Kidney (tissue), 14 donors: ENCODE measurements around the gene SCLY. TPM values are rescaled to one million over a fixed set of nuclear protein-coding genes. Genes with fewer than 3 reads are reported as not detected.

Source experiments
- DNase-seq, 5 donors: peaks; one replicate each; pipeline ENCODE4 v3.0.0-alpha.2; 2013 to 2020
- FAIRE-seq: peaks from 2 replicates; lab custom pipeline; 2012; peaks lifted over from hg19 to GRCh38; lab: Jason Lieb, UNC
- H3K27ac ChIP-seq, 2 donors: one replicate each; pipeline ENCODE4 v1.7.0; 2013; ENCODE audit warnings: low read depth in 2 of 2, low read length in 2 of 2, inconsistent platforms in 1 of 2
- H3K27me3 ChIP-seq: one replicate; pipeline ENCODE4 v1.7.1; 2013; ENCODE audit warnings: low read length, inconsistent platforms; ENCODE audit not compliant: control insufficient read depth, insufficient read depth
- H3K36me3 ChIP-seq, 3 donors: one replicate each; pipeline versions ENCODE4 v1.7.0 to v1.7.1; 2013; ENCODE audit warnings: low read length in 3 of 3, control low read depth in 1 of 3, inconsistent platforms in 1 of 3; ENCODE audit not compliant: insufficient read depth in 3 of 3, control insufficient read depth in 2 of 3
- H3K4me1 ChIP-seq, 3 donors: one replicate each; pipeline versions ENCODE4 v1.7.0 to v1.7.1; 2013; ENCODE audit warnings: low read length in 3 of 3, inconsistent platforms in 1 of 3, low read depth in 1 of 3; ENCODE audit not compliant: control insufficient read depth in 2 of 3, insufficient read depth in 2 of 3
- H3K4me3 ChIP-seq, 3 donors: one replicate each; pipeline versions ENCODE4 v1.7.0 to v1.8.1; 2013; ENCODE audit warnings: low read length in 3 of 3, control low read depth in 1 of 3, inconsistent platforms in 1 of 3
- H3K9ac ChIP-seq, 3 donors: one replicate each; pipeline versions ENCODE4 v1.7.0 to v1.7.1; 2013; ENCODE audit warnings: low read length in 3 of 3, control low read depth in 1 of 3, inconsistent platforms in 1 of 3
- H3K9me3 ChIP-seq, 3 donors: one replicate each; pipeline versions ENCODE4 v1.7.0 to v1.7.1; 2013; ENCODE audit warnings: low read length in 3 of 3, control low read depth in 1 of 3, inconsistent platforms in 1 of 3; ENCODE audit not compliant: control insufficient read depth in 2 of 3, insufficient read depth in 1 of 3
- intact Hi-C: fragments of 100-400 bp; cut with DNase I; formaldehyde crosslinking; loops from one replicate; pipeline ENCODE4 v1.11.1; 2022
- polyA plus RNA-seq: library from polyadenylated mRNA; stranded (reverse); fragments of 350-450 nt; fragmentation: Illumina TruSeq; extraction: RNeasy Lipid Tissue Mini Kit (QIAGEN cat#74804); gene quantifications from one replicate; pipeline ENCODE4 v1.2.3, GENCODE V29; 2014; ENCODE audit warnings: low read depth, low replicate concordance; ENCODE audit not compliant: insufficient read depth
- total RNA-seq: library from RNA; stranded (reverse); fragmentation: NEBNext Ultra II Directional; extraction: Animal tissue kit (Norgen Biotek cat#: 25700); gene quantifications from one replicate; pipeline ENCODE4 v1.2.1, GENCODE V29; 2021
- TF ChIP-seq, protein P1 (sequence below): IDR thresholded peaks from 3 replicates; pipeline ENCODE4 v1.5.1; 2012; ENCODE audit warnings: mild to moderate bottlenecking, moderate library complexity, borderline replicate concordance; ENCODE audit not compliant: insufficient read depth; ENCODE audit errors: extremely low read depth
- donor health status: control.
- donor health status: control.
- donor health status: control.
- donor health status: control.
- donor health status: control.
- donor health status: DM: yes; HTN: yes; CAD: no.
- donor health status: Normal renal cell carcinoma (clear cell type).

The SCLY gene
- total and polyA plus RNA-seq, 2 donors from 2014 or later, result 18.3 to 21.9 TPM

DNA sequence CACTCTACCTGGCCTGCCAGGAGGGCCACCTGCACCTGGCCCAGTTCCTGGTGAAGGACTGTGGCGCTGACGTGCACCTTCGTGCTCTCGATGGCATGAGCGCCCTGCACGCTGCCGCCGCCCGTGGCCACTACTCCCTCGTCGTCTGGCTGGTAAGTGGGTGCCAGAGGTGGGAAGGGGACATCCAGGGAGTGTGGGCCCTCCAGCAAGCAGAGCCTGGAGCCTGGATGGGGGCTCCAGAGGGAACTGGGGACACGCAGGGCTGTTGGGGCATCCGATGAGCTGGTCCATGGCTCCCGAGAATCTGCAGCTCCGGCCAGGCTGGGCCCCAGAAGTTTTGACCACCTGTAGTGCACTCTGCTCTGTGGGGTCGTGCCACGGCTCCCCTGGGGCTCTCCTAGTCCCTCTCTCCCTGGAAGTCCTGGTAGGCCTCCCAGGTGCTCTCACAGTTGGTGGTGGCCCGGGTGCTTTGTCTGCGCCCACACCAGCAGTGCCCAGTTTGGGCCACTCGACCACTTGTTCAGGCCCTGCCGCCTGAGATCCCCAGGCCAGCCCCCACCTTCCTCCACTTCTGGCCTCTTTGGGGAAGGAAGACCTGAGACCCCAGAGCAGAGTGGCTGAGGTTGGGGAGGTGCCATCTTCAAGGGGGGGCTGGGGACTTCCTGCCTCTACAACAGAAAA is 44.0 kb downstream of the SCLY start:
- Histone ChIP-seq H3K36me3 (no peaks in the 10 kb centered on the region), H3K27ac (no peak overlapping the region), H3K9me3 (no peaks in the 10 kb centered on the region), H3K4me3 (no peak overlapping the region), H3K4me1 (peaks cover 0 to 6% (median 0%) of the 10 kb centered on the region in 3 donors), H3K27me3 (no peaks in the 10 kb centered on the region), H3K9ac (no peak overlapping the region)
- TF ChIP-seq, protein P1, sequence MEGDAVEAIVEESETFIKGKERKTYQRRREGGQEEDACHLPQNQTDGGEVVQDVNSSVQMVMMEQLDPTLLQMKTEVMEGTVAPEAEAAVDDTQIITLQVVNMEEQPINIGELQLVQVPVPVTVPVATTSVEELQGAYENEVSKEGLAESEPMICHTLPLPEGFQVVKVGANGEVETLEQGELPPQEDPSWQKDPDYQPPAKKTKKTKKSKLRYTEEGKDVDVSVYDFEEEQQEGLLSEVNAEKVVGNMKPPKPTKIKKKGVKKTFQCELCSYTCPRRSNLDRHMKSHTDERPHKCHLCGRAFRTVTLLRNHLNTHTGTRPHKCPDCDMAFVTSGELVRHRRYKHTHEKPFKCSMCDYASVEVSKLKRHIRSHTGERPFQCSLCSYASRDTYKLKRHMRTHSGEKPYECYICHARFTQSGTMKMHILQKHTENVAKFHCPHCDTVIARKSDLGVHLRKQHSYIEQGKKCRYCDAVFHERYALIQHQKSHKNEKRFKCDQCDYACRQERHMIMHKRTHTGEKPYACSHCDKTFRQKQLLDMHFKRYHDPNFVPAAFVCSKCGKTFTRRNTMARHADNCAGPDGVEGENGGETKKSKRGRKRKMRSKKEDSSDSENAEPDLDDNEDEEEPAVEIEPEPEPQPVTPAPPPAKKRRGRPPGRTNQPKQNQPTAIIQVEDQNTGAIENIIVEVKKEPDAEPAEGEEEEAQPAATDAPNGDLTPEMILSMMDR, result no peak
- peak in 2 of 5 donors; percentile 35 to 52 for DNase-seq
- FAIRE-seq, result no peak
- intact Hi-C loops, result no loop called here

DNA sequence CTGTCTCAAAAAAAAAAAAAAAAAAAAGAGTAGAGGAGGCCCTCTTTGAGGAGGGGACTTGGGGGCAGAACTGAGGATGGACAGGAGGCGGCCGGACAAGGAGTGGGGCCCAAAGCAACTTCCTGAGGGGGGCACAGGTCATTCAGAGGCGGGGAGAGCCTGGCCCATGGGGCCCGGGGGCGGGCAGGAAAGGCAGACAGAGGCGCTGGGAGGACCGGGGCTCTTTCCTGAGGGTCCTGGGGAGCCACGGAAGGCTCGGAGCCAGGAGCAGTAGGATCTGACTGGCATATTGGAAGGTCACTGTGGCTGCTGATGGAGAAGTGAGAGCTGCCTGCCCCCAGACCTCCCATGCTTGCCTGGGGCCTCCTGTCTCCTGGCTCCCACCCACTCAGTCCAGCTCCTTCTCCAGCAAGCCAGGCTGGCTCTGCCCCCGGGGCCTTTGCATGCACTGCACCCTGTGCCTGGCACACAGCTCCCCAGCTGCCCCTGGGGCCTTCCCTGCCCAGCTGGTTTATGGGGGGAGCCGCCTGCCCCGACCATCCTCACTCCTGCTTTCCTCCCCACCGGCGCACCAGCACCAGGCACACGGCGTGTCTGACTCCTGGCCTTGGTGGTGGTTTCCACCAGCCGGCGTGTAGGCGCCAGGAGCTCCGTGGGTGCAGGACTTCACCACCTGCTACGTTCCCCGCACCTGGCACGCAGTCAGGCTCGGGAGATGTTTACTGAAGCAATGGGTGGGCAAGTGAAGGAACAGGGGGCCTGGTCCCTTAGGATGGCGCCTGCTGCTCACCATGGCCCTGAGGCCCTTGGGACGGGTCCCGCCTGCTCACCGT is 44.9 kb downstream of the SCLY start:
- H3K4me1 ChIP-seq, result peaks cover 0 to 6% (median 0%) of the 10 kb centered on the region in 3 donors
- no peaks in the 10 kb centered on the region for H3K9me3 ChIP-seq
- TF ChIP-seq, protein P1, result no peak
- DNase-seq, result peak in 2 of 5 donors; percentile 29 to 58
- H3K36me3 ChIP-seq, result no peaks in the 10 kb centered on the region
- no peak overlapping the region for H3K4me3 ChIP-seq
- FAIRE-seq, result no peak
- no peak overlapping the region for H3K9ac ChIP-seq
- no peak overlapping the region for H3K27ac ChIP-seq
- H3K27me3 ChIP-seq, result no peaks in the 10 kb centered on the region
- intact Hi-C loops, result no loop called here

DNA sequence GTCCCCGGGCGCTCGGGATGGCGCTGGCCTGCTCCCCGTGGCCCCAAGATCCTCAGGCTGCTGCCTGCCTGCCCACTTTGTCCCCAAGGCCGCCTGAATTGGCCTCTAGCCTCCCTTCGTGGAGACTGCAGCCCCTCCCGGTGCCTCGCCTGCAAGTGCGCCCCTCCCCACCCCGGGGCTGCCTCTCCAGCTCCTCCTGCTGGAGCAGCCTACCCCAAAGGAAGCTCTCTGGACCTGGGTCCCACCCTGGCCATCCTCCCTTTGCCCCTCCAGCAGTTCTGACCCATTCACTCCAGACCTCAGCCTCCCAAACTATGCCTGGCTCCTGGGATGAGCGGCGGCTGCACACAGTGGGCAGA is 45.5 kb downstream of the SCLY start:
- DNase-seq, result peak in 3 of 5 donors; percentile 7 to 45 (median 35)
- intact Hi-C loops, result no loop called here

More for the DNA sequence above, 45.5 kb downstream of the SCLY start:
- Histone ChIP-seq H3K27me3 (no peaks in the 10 kb centered on the region), H3K4me3 (no peak overlapping the region), H3K36me3 (no peaks in the 10 kb centered on the region), H3K4me1 (peaks cover 0 to 6% (median 0%) of the 10 kb centered on the region in 3 donors), H3K9ac (no peak overlapping the region), H3K9me3 (no peaks in the 10 kb centered on the region), H3K27ac (no peak overlapping the region)
- no peak for FAIRE-seq
- TF ChIP-seq, protein P1, result no peak
